Testis (tissue), 2 donors: ENCODE results near the gene OR1F1.

Source experiments
- POLR2A ChIP-seq: fragments of 450-650 bp; IDR thresholded peaks from one replicate; pipeline ENCODE4 v1.6.1; 2017; ENCODE audit warnings: antibody characterized with exemption, mild to moderate bottlenecking, moderate library complexity
- TF ChIP-seq, protein P1 (sequence below), 3 experiments: fragments of 450-650 bp in 2 of 3; fragments of 200-600 bp in 1 of 3; sonication (generic) in 1 of 3; IDR thresholded peaks; one replicate each; pipeline ENCODE4 v1.5.1; 2016 to 2019; ENCODE audit warnings: antibody characterized with exemption in 3 of 3, mild to moderate bottlenecking in 2 of 3, moderate library complexity in 1 of 3

DNA sequence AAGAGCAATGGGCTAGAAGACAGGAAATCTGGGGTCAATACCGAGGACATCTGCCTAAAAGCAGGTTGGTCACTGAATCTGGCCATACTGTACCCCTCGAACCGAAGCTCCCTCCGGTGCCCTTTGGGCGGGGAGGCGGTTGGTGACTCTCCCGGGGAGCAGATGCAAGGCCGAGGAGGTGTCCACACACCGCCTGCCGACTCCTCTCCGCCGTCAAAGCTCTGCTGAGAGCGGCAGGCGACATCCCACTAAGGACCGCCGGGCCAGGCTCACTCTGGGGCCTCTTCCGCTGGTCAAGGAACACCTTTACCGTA is 46.5 kb downstream of the OR1F1 start:
- TF ChIP-seq POLR2A: no peak
- TF ChIP-seq, protein P1, sequence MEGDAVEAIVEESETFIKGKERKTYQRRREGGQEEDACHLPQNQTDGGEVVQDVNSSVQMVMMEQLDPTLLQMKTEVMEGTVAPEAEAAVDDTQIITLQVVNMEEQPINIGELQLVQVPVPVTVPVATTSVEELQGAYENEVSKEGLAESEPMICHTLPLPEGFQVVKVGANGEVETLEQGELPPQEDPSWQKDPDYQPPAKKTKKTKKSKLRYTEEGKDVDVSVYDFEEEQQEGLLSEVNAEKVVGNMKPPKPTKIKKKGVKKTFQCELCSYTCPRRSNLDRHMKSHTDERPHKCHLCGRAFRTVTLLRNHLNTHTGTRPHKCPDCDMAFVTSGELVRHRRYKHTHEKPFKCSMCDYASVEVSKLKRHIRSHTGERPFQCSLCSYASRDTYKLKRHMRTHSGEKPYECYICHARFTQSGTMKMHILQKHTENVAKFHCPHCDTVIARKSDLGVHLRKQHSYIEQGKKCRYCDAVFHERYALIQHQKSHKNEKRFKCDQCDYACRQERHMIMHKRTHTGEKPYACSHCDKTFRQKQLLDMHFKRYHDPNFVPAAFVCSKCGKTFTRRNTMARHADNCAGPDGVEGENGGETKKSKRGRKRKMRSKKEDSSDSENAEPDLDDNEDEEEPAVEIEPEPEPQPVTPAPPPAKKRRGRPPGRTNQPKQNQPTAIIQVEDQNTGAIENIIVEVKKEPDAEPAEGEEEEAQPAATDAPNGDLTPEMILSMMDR (IDR thresholded peaks at IDR 0.05): no peak
